GM19025 (cell line): ENCODE data around the gene ACSS3.

ENCODE experiments used
- ATAC-seq: cut with Tn5 transposase; IDR thresholded peaks from one replicate; pipeline ENCODE4 v1.9.1; 2021; ENCODE audit warnings: mild to moderate bottlenecking, low read depth, moderate library complexity; ENCODE audit not compliant: unreplicated experiment

The ACSS3 gene

GRCh38 chr12:81212996-81213696 lies 135.3 kb downstream of the ACSS3 start:
- ATAC-seq = no peak

- ATAC-seq = no peak
These were observed 138.9 kb downstream of the ACSS3 start for GRCh38 chr12:81216739-81217138.

GRCh38 chr12:81221681-81222080 lies 143.8 kb downstream of the ACSS3 start:
- no peak for ATAC-seq

GRCh38 chr12:81222846-81223592 lies 145.1 kb downstream of the ACSS3 start:
- ATAC-seq = no peak

GRCh38 chr12:81224626-81225025 lies 146.7 kb downstream of the ACSS3 start:
- ATAC-seq = no peak

GRCh38 chr12:81229759-81230158 lies 151.9 kb downstream of the ACSS3 start:
- no peak for ATAC-seq

- no peak for ATAC-seq
These were observed 153.9 kb downstream of the ACSS3 start for GRCh38 chr12:81231574-81232368.

- ATAC-seq = no peak
These were observed 167.6 kb downstream of the ACSS3 start for GRCh38 chr12:81245458-81245857.

GRCh38 chr12:81245907-81246570 lies 168.2 kb downstream of the ACSS3 start:
- ATAC-seq = no peak

GRCh38 chr12:81249976-81250375 lies 172.1 kb downstream of the ACSS3 start:
- ATAC-seq = no peak

GRCh38 chr12:81252228-81252627 lies 174.3 kb downstream of the ACSS3 start:
- no peak for ATAC-seq

GRCh38 chr12:81253360-81253759 lies 175.5 kb downstream of the ACSS3 start:
- no peak for ATAC-seq

- ATAC-seq = no peak
These were observed 177.6 kb downstream of the ACSS3 start for GRCh38 chr12:81255456-81255855.

GRCh38 chr12:81255947-81256346 lies 178.1 kb downstream of the ACSS3 start:
- no peak for ATAC-seq

GRCh38 chr12:81257947-81258551 lies 180.2 kb downstream of the ACSS3 start:
- no peak for ATAC-seq

- no peak for ATAC-seq
These were observed 181.5 kb downstream of the ACSS3 start for GRCh38 chr12:81259360-81259759.

GRCh38 chr12:81261508-81262207 lies 183.8 kb downstream of the ACSS3 start:
- ATAC-seq = no peak

- ATAC-seq = no peak
These were observed 185.2 kb downstream of the ACSS3 start for GRCh38 chr12:81263072-81263471.

- ATAC-seq = no peak
These were observed 192.5 kb downstream of the ACSS3 start for GRCh38 chr12:81270385-81270784.
